Liver (tissue), 9 donors: ENCODE measurements around the gene INSC. TPM values are rescaled to one million over a fixed set of nuclear protein-coding genes. Genes with fewer than 3 reads are reported as not detected.

Experiments used
- DNase-seq: peaks from one replicate; pipeline ENCODE4 v3.0.0-alpha.2; 2017; ENCODE audit warnings: low spot score
- H3K27ac ChIP-seq, 2 donors: one replicate each; pipeline ENCODE4 v1.7.0; 2013; ENCODE audit warnings: inconsistent platforms in 2 of 2, low read length in 2 of 2, control low read depth in 1 of 2, low read depth in 1 of 2, mild to moderate bottlenecking in 1 of 2
- H3K27me3 ChIP-seq, 4 donors: one replicate each; pipeline versions ENCODE4 v1.6.1 to v1.7.0; 2013; ENCODE audit warnings: low read length in 3 of 4, inconsistent platforms in 1 of 4, mild to moderate bottlenecking in 1 of 4, moderate library complexity in 1 of 4; ENCODE audit not compliant: control insufficient read depth in 4 of 4, insufficient read depth in 4 of 4
- H3K36me3 ChIP-seq, 4 donors: one replicate each; pipeline versions ENCODE4 v1.6.1 to v1.7.0; 2013; ENCODE audit warnings: low read length in 3 of 4, mild to moderate bottlenecking in 3 of 4, low read depth in 1 of 4, moderate library complexity in 1 of 4; ENCODE audit not compliant: control insufficient read depth in 4 of 4, insufficient read depth in 3 of 4
- H3K4me1 ChIP-seq, 4 donors: one replicate each; pipeline versions ENCODE4 v1.6.1 to v1.7.0; 2013; ENCODE audit warnings: low read length in 3 of 4, mild to moderate bottlenecking in 3 of 4, moderate library complexity in 1 of 4; ENCODE audit not compliant: control insufficient read depth in 4 of 4, insufficient read depth in 4 of 4
- H3K4me3 ChIP-seq, 3 donors: one replicate each; pipeline versions ENCODE4 v1.6.1 to v1.7.0; 2013; ENCODE audit warnings: low read length in 3 of 3, control low read depth in 1 of 3, low read depth in 1 of 3, mild to moderate bottlenecking in 1 of 3
- H3K9ac ChIP-seq, 2 donors: one replicate each; pipeline ENCODE4 v1.7.0; 2013; ENCODE audit warnings: low read length in 2 of 2, mild to moderate bottlenecking in 2 of 2, moderate library complexity in 2 of 2, control low read depth in 1 of 2, low read depth in 1 of 2
- H3K9me3 ChIP-seq, 4 donors: one replicate each; pipeline versions ENCODE4 v1.6.1 to v1.7.0; 2013; ENCODE audit warnings: low read length in 3 of 4; ENCODE audit not compliant: control insufficient read depth in 4 of 4
- ATF3 ChIP-seq: IDR thresholded peaks from 2 replicates; pipeline ENCODE4 v1.6.1; 2016; ENCODE audit warnings: antibody characterized with exemption
- CTCF ChIP-seq: fragments of 150-350 bp; IDR thresholded peaks from 2 replicates; pipeline ENCODE4 v1.5.1; 2017; ENCODE audit warnings: improper control_type of control experiment, low read depth, low read length; ENCODE audit not compliant: missing input control
- EGR1 ChIP-seq, 2 donors: IDR thresholded peaks; 2 replicates each; pipeline ENCODE4 v1.6.1; 2016 to 2018; ENCODE audit warnings: antibody characterized with exemption in 2 of 2, low read depth in 2 of 2
- FOXA1 ChIP-seq: IDR thresholded peaks from 2 replicates; pipeline ENCODE4 v1.6.1; 2016; ENCODE audit warnings: antibody characterized with exemption
- FOXA2 ChIP-seq: IDR thresholded peaks from 2 replicates; pipeline ENCODE4 v1.6.1; 2016; ENCODE audit warnings: antibody characterized with exemption
- GABPA ChIP-seq, 2 donors: IDR thresholded peaks in 1 of 2; conservative IDR thresholded peaks in 1 of 2; 2 replicates each; pipeline ENCODE4 v1.6.1; 2016; ENCODE audit warnings: antibody characterized with exemption in 2 of 2, mild to moderate bottlenecking in 1 of 2, moderate library complexity in 1 of 2
- HNF4A ChIP-seq, 2 donors: conservative IDR thresholded peaks; 2 replicates each; pipeline ENCODE4 v1.6.1; 2016; ENCODE audit warnings: antibody characterized with exemption in 2 of 2, mild to moderate bottlenecking in 2 of 2
- HNF4G ChIP-seq: IDR thresholded peaks from 2 replicates; pipeline ENCODE4 v1.6.1; 2016; ENCODE audit warnings: antibody characterized with exemption
- JUND ChIP-seq, 2 donors: IDR thresholded peaks; 2 replicates each; pipeline ENCODE4 v1.6.1; 2016; ENCODE audit warnings: antibody characterized with exemption in 2 of 2
- MAX ChIP-seq: IDR thresholded peaks from 2 replicates; pipeline ENCODE4 v1.6.1; 2016; ENCODE audit warnings: antibody characterized with exemption
- NR2F2 ChIP-seq: IDR thresholded peaks from 2 replicates; pipeline ENCODE4 v1.6.1; 2016; ENCODE audit warnings: antibody characterized with exemption
- RAD21 ChIP-seq, 2 donors: IDR thresholded peaks; 2 replicates each; pipeline ENCODE4 v1.6.1; 2016; ENCODE audit warnings: antibody characterized with exemption in 2 of 2, mild to moderate bottlenecking in 2 of 2
- REST ChIP-seq: IDR thresholded peaks from 2 replicates; pipeline ENCODE4 v1.6.1; 2016; ENCODE audit warnings: antibody characterized with exemption, mild to moderate bottlenecking
- RXRA ChIP-seq, 2 donors: IDR thresholded peaks; 2 replicates each; pipeline ENCODE4 v1.6.1; 2017 to 2018; ENCODE audit warnings: antibody characterized with exemption in 2 of 2, mild to moderate bottlenecking in 1 of 2
- SP1 ChIP-seq: IDR thresholded peaks from 2 replicates; pipeline ENCODE4 v1.6.1; 2018; ENCODE audit warnings: antibody characterized with exemption, mild to moderate bottlenecking
- TAF1 ChIP-seq: conservative IDR thresholded peaks from 2 replicates; pipeline ENCODE4 v1.6.1; 2016; ENCODE audit warnings: antibody characterized with exemption, mild to moderate bottlenecking
- YY1 ChIP-seq: IDR thresholded peaks from 2 replicates; pipeline ENCODE4 v1.6.1; 2016; ENCODE audit warnings: antibody characterized with exemption, mild to moderate bottlenecking
- ZBTB33 ChIP-seq: IDR thresholded peaks from 2 replicates; pipeline ENCODE4 v1.6.1; 2016; ENCODE audit warnings: antibody characterized with exemption
- polyA plus RNA-seq, 2 donors: library from polyadenylated mRNA; stranded (reverse) in 1 of 2; unstranded in 1 of 2; fragments of 200-250 nt in 1 of 2; fragments of >200 nt in 1 of 2; fragmentation: Nextera tagmentation in 1 of 2; extraction: Ambion mirVana in 1 of 2; gene quantifications; one replicate each; pipeline versions ENCODE4 v1.2.1 to v1.2.3, GENCODE V29; 2013 to 2015
- total RNA-seq, 2 donors: library from RNA; depleted of rRNA; stranded (reverse); fragments of >200 nt; gene quantifications; one replicate each; pipeline ENCODE4 v1.2.3, GENCODE V29; 2014
- donor health status: healthy.
- donor health status: healthy.
- donor health status: healthy.
- donor health status: healthy.
- donor health status: healthy.

Gene INSC
- total and polyA plus RNA-seq, 4 donors = 0.02 to 0.25 (median 0.12) TPM

GRCh38 chr11:15099267-15099666 is 15.5 kb upstream of the INSC start:
- no peak overlapping the region for H3K9ac ChIP-seq
- TF ChIP-seq TAF1 = no peak
- no peak for TF ChIP-seq HNF4A (conservative IDR thresholded peaks at IDR 0.05)
- no peak for TF ChIP-seq MAX
- no peak for TF ChIP-seq SP1
- no peak for TF ChIP-seq FOXA2
- no peak for TF ChIP-seq GABPA (IDR thresholded peaks at IDR 0.05 in 1 of 2, conservative IDR thresholded peaks at IDR 0.05 in 1 of 2)
- TF ChIP-seq RXRA (IDR thresholded peaks at IDR 0.05) = no peak
- no peak for TF ChIP-seq FOXA1
- TF ChIP-seq HNF4G = no peak
- no peak for TF ChIP-seq REST
- TF ChIP-seq EGR1 (IDR thresholded peaks at IDR 0.05; ENCODE audit: low read depth in 2 of 2) = no peak
- TF ChIP-seq ZBTB33 = no peak
- no peak for TF ChIP-seq YY1
- TF ChIP-seq ATF3 = no peak
- no peak for TF ChIP-seq NR2F2
- TF ChIP-seq JUND (IDR thresholded peaks at IDR 0.05) = no peak
- TF ChIP-seq RAD21 (IDR thresholded peaks at IDR 0.05) = no peak
- TF ChIP-seq CTCF = no peak
- DNase-seq = no peak
- H3K27me3 ChIP-seq = no peaks in the 10 kb centered on the region
- H3K9me3 ChIP-seq = no peaks in the 10 kb centered on the region
- H3K36me3 ChIP-seq = no peaks in the 10 kb centered on the region
- no peaks in the 10 kb centered on the region for H3K4me1 ChIP-seq
- no peak overlapping the region for H3K27ac ChIP-seq
- H3K4me3 ChIP-seq = no peak overlapping the region
